Bronchial epithelial cell (primary cell): ENCODE results near the gene NCOA7. TPM values are rescaled to one million over a fixed set of nuclear protein-coding genes. Genes with fewer than 3 reads are reported as not detected.

ENCODE experiments used
- DNase-seq: peaks from one replicate; pipeline ENCODE4 v3.0.0-alpha.2; 2010; ENCODE audit warnings: low read depth
- FAIRE-seq: peaks from 2 replicates; lab custom pipeline; 2011; peaks lifted over from hg19 to GRCh38; lab: Jason Lieb, UNC
- H3K27me3 ChIP-seq: 2 replicates; pipeline ENCODE4 v1.5.1; 2011; ENCODE audit warnings: low read length; ENCODE audit not compliant: control insufficient read depth, insufficient read depth
- H3K36me3 ChIP-seq: 2 replicates; pipeline ENCODE4 v1.5.1; 2011; ENCODE audit warnings: low read length; ENCODE audit not compliant: control insufficient read depth, insufficient read depth
- H3K4me3 ChIP-seq: 2 replicates; pipeline ENCODE4 v1.5.1; 2011; ENCODE audit warnings: mild to moderate bottlenecking, low read depth, low read length, control low read depth
- total RNA-seq: library from RNA; depleted of rRNA; stranded (reverse); fragments of >200 nt; gene quantifications from 2 replicates; pipeline ENCODE4 v1.2.1, GENCODE V29; 2014
- TF ChIP-seq, protein P1 (sequence below): IDR thresholded peaks from 2 replicates; pipeline ENCODE4 v1.5.1; 2011; ENCODE audit warnings: mild to moderate bottlenecking, moderate library complexity, low read length, control low read depth, inconsistent platforms; ENCODE audit not compliant: insufficient read depth, severe bottlenecking

NCOA7 gene
- total RNA-seq, 1 donor from 2014 or later: 39.0 TPM

DNA sequence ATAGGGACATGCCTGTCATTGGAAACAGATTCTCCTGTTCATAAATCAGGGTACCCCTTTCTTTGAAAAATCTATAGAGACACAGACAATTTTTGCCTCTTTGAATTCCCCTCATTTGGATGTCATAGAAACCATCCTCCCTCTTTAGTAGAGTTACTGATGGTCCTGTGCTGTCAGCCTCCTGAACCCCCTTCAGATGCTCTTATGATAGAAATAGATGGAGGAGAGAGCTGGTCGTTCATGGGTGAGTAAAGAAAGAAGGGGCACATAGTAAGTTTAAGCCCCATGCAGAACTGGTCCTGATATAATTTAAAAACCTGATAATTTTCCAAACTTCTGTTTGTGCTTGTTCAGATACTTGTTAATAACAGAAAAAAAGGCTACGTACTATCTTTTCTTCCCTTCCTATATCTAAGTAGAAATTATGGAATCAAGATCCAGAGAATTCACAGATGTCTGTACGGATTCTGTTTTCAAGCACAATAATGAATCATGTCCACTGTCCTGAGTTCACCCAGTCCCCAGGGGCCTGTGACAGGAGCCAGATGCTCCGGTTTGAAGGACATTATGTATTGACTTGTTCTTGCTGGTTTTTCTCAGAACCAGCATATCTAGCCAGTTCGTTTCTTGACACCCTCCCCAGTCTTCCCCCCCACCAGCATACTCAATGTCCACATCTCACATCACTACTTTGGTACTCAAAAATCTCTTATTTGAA lies 78.1 kb downstream of the NCOA7 start:
- Histone ChIP-seq H3K27me3 (no peaks in the 10 kb centered on the region), H3K4me3 (no peak overlapping the region), H3K36me3 (peaks cover 2% of the 10 kb centered on the region)
- FAIRE-seq (no peak), DNase-seq (no peak)
- TF ChIP-seq, protein P1, sequence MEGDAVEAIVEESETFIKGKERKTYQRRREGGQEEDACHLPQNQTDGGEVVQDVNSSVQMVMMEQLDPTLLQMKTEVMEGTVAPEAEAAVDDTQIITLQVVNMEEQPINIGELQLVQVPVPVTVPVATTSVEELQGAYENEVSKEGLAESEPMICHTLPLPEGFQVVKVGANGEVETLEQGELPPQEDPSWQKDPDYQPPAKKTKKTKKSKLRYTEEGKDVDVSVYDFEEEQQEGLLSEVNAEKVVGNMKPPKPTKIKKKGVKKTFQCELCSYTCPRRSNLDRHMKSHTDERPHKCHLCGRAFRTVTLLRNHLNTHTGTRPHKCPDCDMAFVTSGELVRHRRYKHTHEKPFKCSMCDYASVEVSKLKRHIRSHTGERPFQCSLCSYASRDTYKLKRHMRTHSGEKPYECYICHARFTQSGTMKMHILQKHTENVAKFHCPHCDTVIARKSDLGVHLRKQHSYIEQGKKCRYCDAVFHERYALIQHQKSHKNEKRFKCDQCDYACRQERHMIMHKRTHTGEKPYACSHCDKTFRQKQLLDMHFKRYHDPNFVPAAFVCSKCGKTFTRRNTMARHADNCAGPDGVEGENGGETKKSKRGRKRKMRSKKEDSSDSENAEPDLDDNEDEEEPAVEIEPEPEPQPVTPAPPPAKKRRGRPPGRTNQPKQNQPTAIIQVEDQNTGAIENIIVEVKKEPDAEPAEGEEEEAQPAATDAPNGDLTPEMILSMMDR: no peak

DNA sequence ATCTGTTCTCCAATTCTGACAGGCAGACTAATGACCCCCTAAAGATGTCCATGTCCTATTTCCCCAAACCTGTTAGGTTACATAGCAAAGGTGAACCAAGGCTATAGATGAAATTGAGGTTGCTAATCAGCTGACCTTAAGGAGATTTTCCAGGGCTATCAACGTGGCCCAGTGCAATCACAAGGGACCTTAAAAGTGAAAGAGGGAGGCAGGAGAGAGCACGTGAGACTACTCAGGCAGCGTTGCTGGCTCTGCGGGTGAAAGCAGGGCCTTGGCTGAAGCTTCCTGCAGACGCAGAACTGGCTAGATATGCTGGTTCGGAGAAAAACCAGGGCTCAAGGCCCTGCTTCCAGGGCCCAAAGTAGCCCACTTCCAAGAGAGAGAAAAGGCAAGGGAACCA lies 78.7 kb downstream of the NCOA7 start:
- DNase-seq (no peak), FAIRE-seq (no peak)
- TF ChIP-seq, protein P1: no peak
- Histone ChIP-seq H3K36me3 (peaks cover 2% of the 10 kb centered on the region), H3K27me3 (no peaks in the 10 kb centered on the region), H3K4me3 (no peak overlapping the region)

DNA sequence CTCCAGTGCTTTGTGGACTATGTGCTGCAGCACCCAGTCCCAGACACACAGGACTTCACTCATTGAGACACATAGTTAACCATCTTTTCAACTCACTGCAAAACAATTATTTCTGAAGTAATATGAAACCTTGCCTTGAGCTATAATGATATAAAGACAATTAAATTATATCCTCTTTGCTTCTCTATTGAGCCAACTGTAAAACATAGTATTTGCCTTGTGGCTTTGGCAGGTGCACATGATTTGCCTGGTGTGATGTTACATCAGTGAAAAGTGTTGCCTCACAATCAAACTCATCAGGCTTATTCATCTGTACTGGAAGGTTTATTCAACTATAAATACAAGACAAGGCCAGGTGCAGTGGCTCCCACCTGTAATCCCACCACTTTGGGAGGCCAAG lies 80.6 kb downstream of the NCOA7 start:
- no peak for FAIRE-seq
- peaks cover 5% of the 10 kb centered on the region for H3K36me3 ChIP-seq
- no peak overlapping the region for H3K4me3 ChIP-seq
- peak; percentile 16 for DNase-seq
- no peaks in the 10 kb centered on the region for H3K27me3 ChIP-seq
- TF ChIP-seq, protein P1: no peak

DNA sequence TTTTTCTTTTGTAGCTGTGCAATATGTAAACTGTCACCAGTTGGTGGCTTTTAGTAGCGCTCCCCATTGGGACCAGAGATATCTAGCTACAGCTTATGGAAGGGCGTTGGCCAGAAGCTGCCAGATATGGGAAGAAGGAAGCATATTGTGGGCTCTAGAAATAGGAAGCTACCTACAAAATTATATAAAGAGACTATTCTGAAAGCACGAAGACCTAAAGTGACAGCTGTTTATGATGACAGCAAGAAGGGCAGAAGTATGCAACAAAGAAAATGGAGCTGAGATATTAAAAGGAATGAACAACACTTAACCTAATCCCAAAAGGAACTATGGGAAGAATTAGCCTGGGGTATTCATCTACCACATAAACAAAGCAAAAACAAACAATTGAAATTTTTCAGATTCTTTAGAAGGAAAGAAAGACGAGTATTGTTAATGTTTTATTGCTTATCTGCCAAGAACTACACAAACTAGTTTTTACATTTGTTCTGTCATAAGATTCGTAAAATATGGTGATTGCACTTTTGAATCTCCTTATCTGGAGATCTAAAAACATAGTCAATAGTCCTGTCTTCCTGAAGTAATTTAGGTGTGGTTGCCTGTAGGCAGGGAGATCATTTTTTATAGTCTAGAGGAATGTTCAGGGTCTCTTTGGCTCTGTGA lies 81.6 kb downstream of the NCOA7 start:
- Histone ChIP-seq H3K27me3 (no peaks in the 10 kb centered on the region), H3K4me3 (no peak overlapping the region), H3K36me3 (peaks cover 5% of the 10 kb centered on the region)
- no peak for DNase-seq
- TF ChIP-seq, protein P1: no peak
- FAIRE-seq: no peak

DNA sequence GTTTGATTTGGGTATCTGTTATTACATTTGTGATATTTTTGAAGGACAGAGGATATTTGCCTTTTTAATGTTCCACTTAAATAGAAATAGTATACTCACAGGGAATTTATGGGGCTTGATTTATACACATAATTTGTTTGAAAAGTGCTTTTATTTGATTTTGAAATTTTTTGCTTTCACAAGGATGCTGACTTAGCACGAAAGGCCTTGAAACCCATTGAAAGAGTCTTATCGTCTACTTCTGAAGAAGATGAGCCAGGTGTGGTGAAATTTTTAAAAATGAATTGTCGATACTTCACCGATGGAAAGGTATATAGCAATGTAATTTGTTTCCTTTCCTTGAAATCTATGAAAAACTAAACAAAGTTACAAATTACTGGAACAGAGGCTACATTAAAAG lies 91.5 kb downstream of the NCOA7 start:
- H3K4me3 ChIP-seq: no peak overlapping the region
- no peak for DNase-seq
- FAIRE-seq: no peak
- TF ChIP-seq, protein P1: no peak
- no peaks in the 10 kb centered on the region for H3K27me3 ChIP-seq
- peaks cover 12% of the 10 kb centered on the region for H3K36me3 ChIP-seq
